Measurements from ENCODE around the gene SMYD5. TPM values are rescaled to one million over a fixed set of nuclear protein-coding genes. Genes with fewer than 3 reads are reported as not detected.

Gene SMYD5
- total RNA-seq, 1 experiment from 2014 or later = 54.5 TPM

- H3K36me3 ChIP-seq (ENCODE audit: insufficient read depth, low read length, poor library complexity, severe bottlenecking) = peaks cover 7% of the 10 kb centered on the region
- POLR2A ChIA-PET (ENCODE audit: low non-redundant PET) = no interaction called here
- no TSS peak for BruUV-seq (replicated peaks)
- CTCF ChIA-PET = interaction anchor here (0.8 to 1.3 kb wide), 3 partner anchors 20 to 58 kb away, joined by 3 to 6 read pairs (median 3); no protein-coding TSS in a partner anchor
- no peak for DNase-seq (ENCODE audit: low spot score)
- peak overlapping the region; percentile 67 for H3K27ac ChIP-seq (ENCODE audit: low read depth, low read length, poor library complexity, severe bottlenecking)
- intact Hi-C loops (cut with micrococcal nuclease; ENCODE audit: unreplicated experiment) = no loop called here
- H3K4me3 ChIP-seq (ENCODE audit: low read depth, low read length, poor library complexity, severe bottlenecking) = peak overlapping the region; percentile 75
- H3K9me3 ChIP-seq (ENCODE audit: low read depth, low read length, poor library complexity, severe bottlenecking) = no peaks in the 10 kb centered on the region
- H3K4me1 ChIP-seq (ENCODE audit: insufficient read depth, low read length, poor library complexity, severe bottlenecking) = peaks cover 12% of the 10 kb centered on the region
- no peaks in the 10 kb centered on the region for H3K27me3 ChIP-seq (replicated peaks; ENCODE audit: insufficient read depth, low read depth, low read length, poor library complexity)
- TF ChIP-seq, protein P1, sequence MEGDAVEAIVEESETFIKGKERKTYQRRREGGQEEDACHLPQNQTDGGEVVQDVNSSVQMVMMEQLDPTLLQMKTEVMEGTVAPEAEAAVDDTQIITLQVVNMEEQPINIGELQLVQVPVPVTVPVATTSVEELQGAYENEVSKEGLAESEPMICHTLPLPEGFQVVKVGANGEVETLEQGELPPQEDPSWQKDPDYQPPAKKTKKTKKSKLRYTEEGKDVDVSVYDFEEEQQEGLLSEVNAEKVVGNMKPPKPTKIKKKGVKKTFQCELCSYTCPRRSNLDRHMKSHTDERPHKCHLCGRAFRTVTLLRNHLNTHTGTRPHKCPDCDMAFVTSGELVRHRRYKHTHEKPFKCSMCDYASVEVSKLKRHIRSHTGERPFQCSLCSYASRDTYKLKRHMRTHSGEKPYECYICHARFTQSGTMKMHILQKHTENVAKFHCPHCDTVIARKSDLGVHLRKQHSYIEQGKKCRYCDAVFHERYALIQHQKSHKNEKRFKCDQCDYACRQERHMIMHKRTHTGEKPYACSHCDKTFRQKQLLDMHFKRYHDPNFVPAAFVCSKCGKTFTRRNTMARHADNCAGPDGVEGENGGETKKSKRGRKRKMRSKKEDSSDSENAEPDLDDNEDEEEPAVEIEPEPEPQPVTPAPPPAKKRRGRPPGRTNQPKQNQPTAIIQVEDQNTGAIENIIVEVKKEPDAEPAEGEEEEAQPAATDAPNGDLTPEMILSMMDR (conservative IDR thresholded peaks at IDR 0.05; ENCODE audit: low read depth, low read length) = no peak
- TF ChIP-seq EZH2 (IDR thresholded peaks at IDR 0.05; ENCODE audit: borderline replicate concordance, low read depth, low read length, poor library complexity, severe bottlenecking) = no peak
Observed at GRCh38 chr2:73232403-73233153, 18.5 kb downstream of the SMYD5 start.

DNA sequence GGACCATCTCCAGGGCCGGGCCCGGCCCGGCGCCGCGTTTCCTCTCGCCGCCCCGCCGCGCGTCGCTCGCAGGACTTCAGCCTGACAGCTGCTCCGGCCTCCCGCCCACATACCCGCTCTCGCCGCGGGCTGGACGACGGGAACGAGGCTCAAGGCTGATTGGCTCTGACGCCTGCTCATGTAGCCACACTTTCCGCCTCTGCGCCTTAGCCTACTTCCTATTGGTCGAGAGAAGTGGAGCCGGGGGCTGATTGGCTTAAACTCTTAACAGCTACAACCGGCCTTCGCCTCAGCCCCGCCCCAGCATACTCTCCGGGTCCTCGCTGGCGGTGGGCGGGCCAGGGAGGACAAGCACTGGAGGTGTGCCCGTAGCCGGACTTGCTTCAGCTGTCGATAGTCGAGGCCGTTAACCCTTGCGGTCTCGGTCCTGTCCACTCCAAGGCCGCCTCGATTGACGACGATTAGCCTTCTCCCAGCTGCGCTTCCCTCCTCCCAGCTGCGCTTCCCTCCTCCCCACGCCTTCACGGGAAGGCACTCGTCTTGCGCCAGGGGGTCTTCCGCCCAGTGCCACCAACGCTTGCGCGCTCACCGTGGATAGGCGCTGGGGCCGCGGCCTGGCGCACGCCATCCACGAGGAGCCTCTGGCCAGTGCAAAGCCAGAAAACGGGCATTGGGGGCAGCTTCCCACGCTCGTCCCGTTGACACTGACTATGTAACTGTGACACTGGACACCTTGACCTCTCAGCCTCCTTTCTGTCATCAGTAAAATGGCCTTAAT, 19.3 kb downstream of the SMYD5 start, which contains the start of gene PRADC1:
Gene PRADC1 (minus strand): TSS at position 86 of the 778 bp plus-strand sequence. CDS start 79 bp downstream, at position 7.
- no peaks in the 10 kb centered on the region for H3K9me3 ChIP-seq (ENCODE audit: low read depth, low read length, poor library complexity, severe bottlenecking)
- no peaks in the 10 kb centered on the region for H3K27me3 ChIP-seq (replicated peaks; ENCODE audit: insufficient read depth, low read depth, low read length, poor library complexity)
- peaks cover 11% of the 10 kb centered on the region for H3K36me3 ChIP-seq (ENCODE audit: insufficient read depth, low read length, poor library complexity, severe bottlenecking)
- ChIA-PET CTCF (interaction anchor here (0.8 to 1.3 kb wide), 3 partner anchors 21 to 57 kb away, joined by 3 to 6 read pairs (median 3); no protein-coding TSS in a partner anchor), POLR2A (ENCODE audit: low non-redundant PET) (no interaction called here)
- BruUV-seq (replicated peaks) = no TSS peak
- H3K4me3 ChIP-seq (ENCODE audit: low read depth, low read length, poor library complexity, severe bottlenecking) = peak within 1 kb of the TSS; percentile 75
- peaks cover 12% of the 10 kb centered on the region for H3K4me1 ChIP-seq (ENCODE audit: insufficient read depth, low read length, poor library complexity, severe bottlenecking)
- TF ChIP-seq, protein P1 (conservative IDR thresholded peaks at IDR 0.05; ENCODE audit: low read depth, low read length) = no peak
- no peak for TF ChIP-seq EZH2 (IDR thresholded peaks at IDR 0.05; ENCODE audit: borderline replicate concordance, low read depth, low read length, poor library complexity, severe bottlenecking)
- H3K27ac ChIP-seq (ENCODE audit: low read depth, low read length, poor library complexity, severe bottlenecking) = peak within 1 kb of the TSS; percentile 93
- DNase-seq (ENCODE audit: low spot score) = peak; percentile 100
- intact Hi-C loops (cut with micrococcal nuclease; ENCODE audit: unreplicated experiment) = no loop called here

DNA sequence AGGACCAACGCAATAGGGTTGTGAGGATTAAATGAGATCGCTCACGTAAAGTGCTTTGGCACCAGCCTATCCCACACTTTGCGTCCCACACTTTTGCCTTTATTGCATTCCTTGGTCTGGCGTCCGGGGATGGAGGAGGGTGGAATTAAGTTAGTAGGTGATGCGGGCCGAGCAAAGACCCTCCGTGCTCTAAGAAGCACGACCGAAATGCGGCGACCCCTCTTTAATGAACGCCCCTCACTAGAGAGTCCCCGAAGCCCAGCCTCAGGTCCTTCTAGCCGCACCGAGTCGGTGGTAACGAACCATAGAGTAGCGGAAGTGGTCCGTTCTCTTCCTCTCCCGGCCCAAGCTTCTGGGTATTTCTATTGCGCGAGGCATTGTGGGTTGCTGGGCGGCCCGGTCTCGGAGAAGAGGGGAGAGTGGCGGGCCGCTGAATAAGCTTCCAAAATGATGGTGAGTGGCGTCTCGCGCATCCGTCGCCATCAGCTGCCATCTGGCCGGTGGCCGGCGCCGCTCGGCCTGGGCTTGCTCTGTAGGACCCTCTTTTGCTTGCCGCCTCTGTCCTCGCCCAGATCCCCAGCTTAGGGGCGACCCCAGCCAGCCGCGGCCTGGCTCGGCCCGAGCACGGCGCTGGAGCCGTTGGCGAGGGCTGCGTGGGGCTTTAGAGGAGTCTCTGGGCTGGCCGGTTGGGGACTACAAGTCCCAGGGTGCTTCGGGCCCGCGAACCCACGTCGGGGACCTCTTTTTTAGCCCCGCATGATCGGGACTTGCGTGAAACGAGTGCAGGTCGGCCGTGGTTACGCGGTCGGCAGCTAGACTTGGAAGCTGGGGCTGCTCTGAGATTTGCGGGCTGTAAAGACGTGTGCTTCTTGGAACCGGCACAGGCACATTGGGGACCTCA, 20.1 kb downstream of the SMYD5 start, which contains the start of gene CCT7:
Gene CCT7 (plus strand): TSS at position 377 of the 901 bp plus-strand sequence. CDS start 71 bp downstream, at position 448.
- TF ChIP-seq, protein P1 (conservative IDR thresholded peaks at IDR 0.05; ENCODE audit: low read depth, low read length) = no peak
- no peak for TF ChIP-seq EZH2 (IDR thresholded peaks at IDR 0.05; ENCODE audit: borderline replicate concordance, low read depth, low read length, poor library complexity, severe bottlenecking)
- POLR2A ChIA-PET (ENCODE audit: low non-redundant PET) = no interaction called here
- CTCF ChIA-PET = interaction anchor here (0.6 kb wide), 1 partner anchor 231 kb away, joined by 6 read pairs; no protein-coding TSS in a partner anchor
- TSS peak; percentile 68 for BruUV-seq (replicated peaks)
- Histone ChIP-seq H3K9me3 (ENCODE audit: low read depth, low read length, poor library complexity, severe bottlenecking) (no peaks in the 10 kb centered on the region), H3K27ac (ENCODE audit: low read depth, low read length, poor library complexity, severe bottlenecking) (peak within 1 kb of the TSS; percentile 93), H3K4me3 (ENCODE audit: low read depth, low read length, poor library complexity, severe bottlenecking) (peak within 1 kb of the TSS; percentile 75), H3K36me3 (ENCODE audit: insufficient read depth, low read length, poor library complexity, severe bottlenecking) (peaks cover 20% of the 10 kb centered on the region), H3K27me3 (replicated peaks; ENCODE audit: insufficient read depth, low read depth, low read length, poor library complexity) (no peaks in the 10 kb centered on the region), H3K4me1 (ENCODE audit: insufficient read depth, low read length, poor library complexity, severe bottlenecking) (peaks cover 12% of the 10 kb centered on the region)
- DNase-seq (ENCODE audit: low spot score) = peak; percentile 97
- intact Hi-C loops (cut with micrococcal nuclease; ENCODE audit: unreplicated experiment) = no loop called here

Data from A673 (cell line).